KBM-7 (cell line): ENCODE data around the gene SLC38A2.

Experiments used
- DNase-seq: peaks from one replicate; pipeline ENCODE4 v3.0.0-alpha.2; 2015
- in situ Hi-C: fragments of 300-500 bp; cut with MboI; formaldehyde crosslinking; loops from 2 replicates; pipeline ENCODE4 v1.14.3; 2020; ENCODE audit warnings: low sequenced_read_pairs, low pct_unique_long_range_greater_than_20kb, mixed read lengths

Gene SLC38A2

GRCh38 chr12:46372544-46373300 lies at the start of gene SLC38A2:
TSS of gene SLC38A2 (minus strand) at chr12:46372773. CDS start at chr12:46371293, 1,480 bp downstream.
- in situ Hi-C loops = loop anchor here (25.0 kb wide), 1 partner anchor 290 kb away; no protein-coding TSS in a partner anchor
- DNase-seq = peak; percentile 90

DNA sequence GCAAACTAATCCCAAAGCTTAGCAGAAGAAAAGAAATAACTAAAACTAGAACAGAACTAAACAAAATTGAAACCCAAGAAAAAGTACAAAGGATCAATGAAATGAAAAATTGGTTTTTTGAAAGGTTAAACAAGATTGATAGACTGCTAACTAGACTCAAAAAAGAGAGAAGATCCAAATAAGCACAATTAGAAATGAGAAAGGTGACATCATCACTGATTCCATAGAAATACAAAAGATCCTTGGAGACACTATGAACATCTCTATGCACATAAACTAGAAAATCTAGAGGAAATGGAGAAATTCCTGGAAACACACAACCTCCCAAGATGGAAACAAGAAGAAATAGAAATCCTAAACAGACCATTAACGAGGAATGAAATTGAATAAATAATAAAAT lies 47.1 kb upstream of the SLC38A2 start:
- DNase-seq = no peak
- in situ Hi-C loops = no loop called here

- no peak for DNase-seq
- in situ Hi-C loops = no loop called here
Measured at GRCh38 chr12:46415552-46415951, 43.0 kb upstream of the SLC38A2 start.

GRCh38 chr12:46414591-46415268 lies 42.2 kb upstream of the SLC38A2 start:
- in situ Hi-C loops = no loop called here
- no peak for DNase-seq

- DNase-seq = no peak
- in situ Hi-C loops = no loop called here
Measured at GRCh38 chr12:46413368-46413767, 40.8 kb upstream of the SLC38A2 start.

- no peak for DNase-seq
- in situ Hi-C loops = no loop called here
Measured at GRCh38 chr12:46412857-46413256, 40.3 kb upstream of the SLC38A2 start.

DNA sequence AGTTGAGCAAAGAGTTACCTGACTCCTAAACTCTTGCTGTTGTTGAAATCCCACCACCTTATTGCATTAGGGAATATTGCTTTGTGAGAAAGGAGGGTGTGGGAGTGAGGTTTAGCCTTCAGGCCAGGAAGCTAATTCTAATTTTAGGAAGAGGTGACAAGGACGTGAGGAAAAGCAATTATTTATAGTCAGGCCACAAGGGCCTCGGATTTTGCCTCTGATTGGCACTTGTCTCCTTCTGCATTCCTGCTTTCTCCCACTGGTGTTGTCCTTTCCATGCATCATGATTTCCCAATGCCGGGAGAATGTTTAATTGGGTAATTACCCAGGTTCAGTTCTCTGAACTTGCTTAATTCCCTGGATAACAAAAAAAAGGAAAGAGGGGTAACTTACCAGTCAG lies 37.9 kb upstream of the SLC38A2 start:
- DNase-seq = no peak
- in situ Hi-C loops = no loop called here

GRCh38 chr12:46409974-46410373 lies 37.4 kb upstream of the SLC38A2 start:
- DNase-seq = no peak
- in situ Hi-C loops = no loop called here

DNA sequence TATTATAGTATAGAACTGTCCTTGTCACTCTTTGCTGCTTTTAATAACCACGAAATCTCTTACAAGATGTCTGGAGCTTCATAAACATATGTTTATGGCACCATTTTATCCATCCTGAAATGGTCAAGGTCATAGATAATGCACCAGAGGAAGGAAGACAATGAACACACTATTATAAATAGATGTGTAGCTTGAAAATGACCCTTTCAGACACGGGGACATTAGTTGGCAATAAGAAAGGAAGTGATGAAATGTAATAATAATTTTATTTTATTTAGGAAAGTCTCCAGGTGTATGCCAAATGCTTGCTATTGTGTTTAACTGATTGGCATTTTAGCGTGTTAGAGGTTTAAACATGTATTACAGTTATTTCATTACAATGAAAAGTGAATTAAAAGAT lies 36.8 kb upstream of the SLC38A2 start:
- no peak for DNase-seq
- in situ Hi-C loops = no loop called here

DNA sequence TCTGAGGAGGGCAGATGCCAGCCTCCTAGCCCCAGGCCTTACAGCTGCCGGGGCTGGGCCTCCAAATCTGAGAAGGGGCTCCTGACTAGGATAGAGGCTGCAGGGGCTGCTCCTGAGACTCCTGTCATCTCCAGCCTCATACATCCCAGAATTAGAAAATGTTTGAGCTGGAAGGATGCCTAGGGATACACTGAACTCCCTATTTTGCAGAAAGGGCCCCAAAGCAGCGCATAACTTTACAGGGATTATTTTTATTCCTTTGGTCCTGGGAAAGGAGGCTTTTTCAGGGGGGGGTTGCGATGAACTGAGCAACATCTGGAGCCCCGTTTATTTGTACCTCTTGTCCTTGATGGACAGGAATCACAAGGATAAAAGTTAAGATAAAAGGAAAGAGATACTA lies 35.9 kb upstream of the SLC38A2 start:
- no peak for DNase-seq
- in situ Hi-C loops = no loop called here

DNA sequence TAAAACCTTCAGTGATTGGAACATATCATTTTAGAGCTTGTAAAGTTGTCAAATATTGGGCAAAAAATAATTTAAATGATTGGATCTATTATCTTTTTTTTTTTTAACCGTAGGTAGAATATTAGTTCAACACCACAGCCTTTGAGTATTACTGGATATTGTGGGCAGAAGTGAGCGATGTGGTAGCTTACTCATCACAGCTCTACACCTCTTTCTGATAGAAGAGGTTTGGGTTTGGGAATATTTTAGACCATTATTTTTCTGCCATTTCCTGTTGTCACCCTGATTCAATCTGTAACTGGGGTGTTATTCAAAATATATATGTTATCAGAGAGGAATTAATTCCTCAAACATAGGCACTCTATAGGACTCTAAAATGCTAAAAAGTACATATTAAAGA lies 34.8 kb upstream of the SLC38A2 start:
- in situ Hi-C loops = no loop called here

DNA sequence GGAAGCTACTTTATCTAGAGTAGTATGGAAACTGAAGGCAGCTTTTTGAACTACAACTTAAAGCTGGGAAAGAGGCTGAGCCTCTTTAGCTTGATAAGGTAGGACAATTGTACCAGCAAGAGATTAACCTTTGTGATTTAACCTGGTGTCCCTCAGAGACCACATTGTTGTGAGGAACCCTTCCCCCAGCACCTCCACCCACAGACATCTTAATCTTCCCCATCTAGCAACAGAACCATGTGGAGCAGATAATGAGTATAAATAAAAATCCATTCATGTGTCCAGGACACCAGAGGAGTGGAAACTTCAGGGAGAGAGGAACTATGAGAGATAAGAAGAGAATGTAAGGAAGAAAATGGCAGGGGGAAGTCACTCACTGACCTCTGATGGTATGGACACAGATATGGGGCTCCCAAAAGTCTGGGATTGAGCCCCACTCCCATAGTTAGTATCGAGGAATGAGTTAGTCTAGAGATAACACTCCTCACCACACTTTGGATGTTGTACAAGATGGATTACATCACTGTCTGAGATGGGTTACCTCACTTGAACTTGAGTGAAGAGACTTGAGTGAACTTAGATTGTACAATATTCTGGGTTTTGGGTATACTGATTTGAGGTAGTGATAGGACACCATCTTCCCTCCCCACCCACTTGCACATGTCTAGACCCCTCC lies 33.9 kb upstream of the SLC38A2 start:
- in situ Hi-C loops = no loop called here
- no peak for DNase-seq

More for the DNA sequence above, 34.8 kb upstream of the SLC38A2 start:
- DNase-seq = no peak

DNA sequence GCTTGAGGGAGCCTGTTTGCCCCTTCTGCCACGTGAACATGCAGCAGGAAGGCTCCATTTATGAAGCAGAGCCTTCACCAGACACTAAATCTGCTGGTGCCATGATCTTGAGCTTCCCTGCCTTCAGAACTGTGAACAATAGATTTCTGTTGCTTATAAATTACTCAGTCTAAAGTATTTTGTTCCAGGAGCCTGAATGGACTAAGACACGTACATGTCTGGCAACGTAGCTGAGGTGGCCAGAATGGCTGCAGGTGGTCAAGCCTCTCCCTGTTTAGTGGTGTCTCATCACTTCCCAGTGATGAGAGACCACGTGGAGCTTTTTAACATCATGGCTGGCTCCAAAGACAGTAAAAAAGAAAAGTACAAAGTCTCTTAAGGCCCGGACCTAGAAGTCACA lies 32.2 kb upstream of the SLC38A2 start:
- in situ Hi-C loops = no loop called here
- DNase-seq = no peak

- no peak for DNase-seq
- in situ Hi-C loops = no loop called here
Measured at GRCh38 chr12:46404225-46404631, 31.7 kb upstream of the SLC38A2 start.

DNA sequence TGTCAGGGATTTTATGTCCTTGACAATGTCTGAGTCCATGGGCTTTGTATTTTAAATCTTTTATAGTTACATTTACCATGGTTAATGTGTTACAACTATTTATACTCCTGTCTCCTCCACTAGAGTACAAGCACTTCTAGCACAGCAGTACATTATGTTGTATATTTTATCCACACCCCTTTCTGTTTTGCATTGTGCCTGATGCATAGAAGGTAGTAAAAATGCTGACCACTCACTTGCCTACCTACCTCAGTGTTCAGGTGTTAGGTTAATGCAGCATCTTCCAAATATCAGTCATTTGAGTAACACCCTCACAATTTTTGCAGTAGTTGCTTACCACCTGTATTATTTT lies 31.1 kb upstream of the SLC38A2 start:
- in situ Hi-C loops = no loop called here
- DNase-seq = no peak

DNA sequence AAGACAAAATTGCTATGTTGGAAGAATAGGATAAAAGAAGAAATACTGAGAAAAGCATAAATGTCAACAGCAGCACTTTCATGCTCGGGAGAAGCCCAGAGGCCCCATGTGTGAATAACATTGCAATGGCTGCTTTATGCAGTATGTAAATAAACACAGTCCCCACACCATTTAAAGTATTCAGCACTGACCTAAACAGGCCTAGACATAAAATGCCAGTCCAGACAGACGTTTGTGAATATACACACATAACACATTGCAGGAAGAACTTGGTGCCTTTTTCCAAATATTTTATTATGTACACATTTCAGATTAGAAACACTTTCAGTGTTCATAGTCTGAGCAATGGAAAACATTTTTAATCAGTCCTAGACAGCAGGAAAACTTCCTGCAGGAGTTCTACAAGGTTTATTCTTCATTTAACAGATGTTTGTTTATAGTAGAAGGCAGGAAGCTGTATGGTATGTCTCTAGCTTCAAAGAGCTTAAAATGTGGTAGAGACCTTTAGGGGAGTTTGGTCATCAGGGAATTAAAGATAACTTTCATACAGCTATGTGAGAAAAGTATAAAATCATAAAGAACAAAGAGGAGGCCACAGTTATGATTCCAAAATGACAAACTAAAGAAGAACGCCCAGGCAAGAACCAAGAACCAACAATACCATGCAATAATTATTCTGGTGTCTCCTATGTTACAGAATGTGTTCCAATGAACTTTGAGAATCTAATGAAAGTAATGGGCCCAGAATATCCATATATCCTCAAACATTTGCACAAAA lies 30.6 kb upstream of the SLC38A2 start:
- DNase-seq = no peak

GRCh38 chr12:46402451-46402850 lies 29.9 kb upstream of the SLC38A2 start:
- no peak for DNase-seq

More for the DNA sequence above, 30.6 kb upstream of the SLC38A2 start:
- in situ Hi-C loops = no loop called here

GRCh38 chr12:46401662-46402061 lies 29.1 kb upstream of the SLC38A2 start:
- no peak for DNase-seq
- in situ Hi-C loops = no loop called here

More at GRCh38 chr12:46402451-46402850, 29.9 kb upstream of the SLC38A2 start:
- in situ Hi-C loops = no loop called here

- in situ Hi-C loops = no loop called here
- DNase-seq = no peak
Measured at GRCh38 chr12:46400406-46400805, 27.8 kb upstream of the SLC38A2 start.
